WTC11 (cell line): ENCODE measurements around the gene ACTMAP. TPM values are rescaled to one million over a fixed set of nuclear protein-coding genes. Genes with fewer than 3 reads are reported as not detected.

Experiments
- ATAC-seq: fragments of 200-7000 bp; cut with Tn5 transposase; 2 replicates; pipeline ENCODE4 v1.10.0; 2021; ENCODE audit warnings: mild to moderate bottlenecking, moderate library complexity
- CTCF ChIA-PET: fragments of 300-600 bp; sonication (Branson Sonifier 250); formaldehyde crosslinking; loops from one replicate; lab custom pipeline; 2021; ENCODE audit warnings: antibody characterized with exemption; lab: Charles Lee
- POLR2A ChIA-PET: fragments of 350-600 bp; sonication (Branson Sonifier 250); formaldehyde crosslinking; loops from one replicate; lab custom pipeline; 2021; ENCODE audit warnings: antibody characterized with exemption; lab: Charles Lee
- DNase-seq: peaks from one replicate; pipeline ENCODE4 v3.0.0; 2021; ENCODE audit warnings: low spot score
- H3K27ac Mint-ChIP-seq: 2 replicates; pipeline ENCODE4 v1.8.0; 2021; ENCODE audit warnings: mixed read lengths
- H3K27me3 Mint-ChIP-seq: 2 replicates; pipeline ENCODE4 v1.8.0; 2021; ENCODE audit warnings: low read depth, mild to moderate bottlenecking, moderate library complexity, mixed read lengths
- H3K36me3 Mint-ChIP-seq: 2 replicates; pipeline ENCODE4 v1.8.0; 2021; ENCODE audit warnings: mixed read lengths
- H3K4me1 Mint-ChIP-seq: 2 replicates; pipeline ENCODE4 v1.8.0; 2022; ENCODE audit warnings: mixed read lengths
- H3K4me3 Mint-ChIP-seq: 2 replicates; pipeline ENCODE4 v1.8.0; 2021; ENCODE audit warnings: mild to moderate bottlenecking, moderate library complexity, mixed read lengths
- H3K9me3 Mint-ChIP-seq: 2 replicates; pipeline ENCODE4 v1.8.0; 2021; ENCODE audit warnings: mixed read lengths
- ARID4B ChIP-seq: sonication (generic); formaldehyde crosslinking; IDR thresholded peaks from 2 replicates; pipeline ENCODE4 v1.8.0; 2023; ENCODE audit warnings: missing genetic modification reagents, mild to moderate bottlenecking, borderline replicate concordance
- ATF2 ChIP-seq: sonication (generic); formaldehyde crosslinking; IDR thresholded peaks from 2 replicates; pipeline ENCODE4 v1.8.1; 2022; ENCODE audit warnings: low read depth, missing genetic modification reagents, borderline replicate concordance
- ATF6 ChIP-seq: sonication (generic); formaldehyde crosslinking; IDR thresholded peaks from 2 replicates; pipeline ENCODE4 v1.8.1; 2023; ENCODE audit warnings: mild to moderate bottlenecking, missing genetic modification reagents
- CBFB ChIP-seq: sonication (generic); formaldehyde crosslinking; IDR thresholded peaks from 2 replicates; pipeline ENCODE4 v1.8.1; 2022; ENCODE audit warnings: mild to moderate bottlenecking, low read depth, missing genetic modification reagents
- FOXK1 ChIP-seq: sonication (generic); formaldehyde crosslinking; IDR thresholded peaks from 2 replicates; pipeline ENCODE4 v1.8.0; 2022; ENCODE audit warnings: mild to moderate bottlenecking, moderate library complexity, missing genetic modification reagents
- KAT7 ChIP-seq: sonication (generic); formaldehyde crosslinking; IDR thresholded peaks from 2 replicates; pipeline ENCODE4 v1.8.1; 2023; ENCODE audit warnings: missing genetic modification reagents, mild to moderate bottlenecking, borderline replicate concordance
- MAX ChIP-seq: sonication (generic); formaldehyde crosslinking; IDR thresholded peaks from 2 replicates; pipeline ENCODE4 v1.8.0; 2022; ENCODE audit warnings: mild to moderate bottlenecking, missing genetic modification reagents
- PREB ChIP-seq: sonication (generic); formaldehyde crosslinking; IDR thresholded peaks from 2 replicates; pipeline ENCODE4 v1.8.1; 2022; ENCODE audit warnings: mild to moderate bottlenecking, missing genetic modification reagents, moderate library complexity, borderline replicate concordance
- PRRX2 ChIP-seq: fragments of 250-450 bp; sonication (Bioruptor Pico); IDR thresholded peaks from 2 replicates; pipeline ENCODE4 v1.8.0; 2021; ENCODE audit warnings: mild to moderate bottlenecking
- RELA ChIP-seq: sonication (generic); formaldehyde crosslinking; IDR thresholded peaks from 2 replicates; pipeline ENCODE4 v1.8.1; 2022; ENCODE audit warnings: missing genetic modification reagents, mild to moderate bottlenecking, borderline replicate concordance
- SMAD3 ChIP-seq: sonication (generic); formaldehyde crosslinking; IDR thresholded peaks from 2 replicates; pipeline ENCODE4 v1.8.0; 2022; ENCODE audit warnings: missing genetic modification reagents, mild to moderate bottlenecking, borderline replicate concordance
- SMAD4 ChIP-seq: sonication (generic); formaldehyde crosslinking; IDR thresholded peaks from 2 replicates; pipeline ENCODE4 v1.8.0; 2022; ENCODE audit warnings: mild to moderate bottlenecking, missing genetic modification reagents
- TEAD4 ChIP-seq: sonication (generic); formaldehyde crosslinking; IDR thresholded peaks from 2 replicates; pipeline ENCODE4 v1.8.0; 2022; ENCODE audit warnings: mild to moderate bottlenecking, missing genetic modification reagents
- USF1 ChIP-seq: sonication (generic); formaldehyde crosslinking; IDR thresholded peaks from 2 replicates; pipeline ENCODE4 v1.8.0; 2022; ENCODE audit warnings: mild to moderate bottlenecking, missing genetic modification reagents
- ZNF416 ChIP-seq: fragments of 250-450 bp; sonication (Bioruptor Pico); IDR thresholded peaks from 2 replicates; pipeline ENCODE4 v1.9.0; 2021; ENCODE audit warnings: mild to moderate bottlenecking, inconsistent platforms
- ZNF425 ChIP-seq: fragments of 250-450 bp; sonication (Bioruptor Pico); conservative IDR thresholded peaks from 2 replicates; pipeline ENCODE4 v1.9.0; 2021; ENCODE audit warnings: mild to moderate bottlenecking
- ZNF512 ChIP-seq: sonication (generic); formaldehyde crosslinking; IDR thresholded peaks from 2 replicates; pipeline ENCODE4 v1.8.1; 2022; ENCODE audit warnings: missing genetic modification reagents, borderline replicate concordance
- total RNA-seq: library from RNA; stranded (reverse); gene quantifications from 3 replicates; pipeline ENCODE4 v1.2.3, GENCODE V29; 2021

The ACTMAP gene
- total RNA-seq, 1 experiment from 2014 or later, result 29.6 TPM

- ChIA-PET POLR2A (interaction anchor here (0.7 kb wide), 1 partner anchor 23 kb away, joined by 4 read pairs; no protein-coding TSS in a partner anchor), CTCF (no interaction called here)
- peaks cover 4% of the 10 kb centered on the region; the same call in 1 of the 2 replicates for H3K9me3 Mint-ChIP-seq
- ATAC-seq (no peak), DNase-seq (no peak)
- no peak overlapping the region for H3K4me3 Mint-ChIP-seq
- peaks cover 12% of the 10 kb centered on the region for H3K4me1 Mint-ChIP-seq
- H3K27ac Mint-ChIP-seq, result no peak overlapping the region
- no peak for TF ChIP-seq ATF6
- no peak for TF ChIP-seq ZNF425 (CRISPR knock-in tag)
- no peak for TF ChIP-seq FOXK1 (CRISPR knock-in tag)
- no peak for TF ChIP-seq ZNF416
- TF ChIP-seq USF1 (CRISPR knock-in tag), result no peak
- no peak for TF ChIP-seq KAT7 (CRISPR knock-in tag)
- no peak for TF ChIP-seq RELA (CRISPR knock-in tag)
- TF ChIP-seq MAX (CRISPR knock-in tag), result no peak
- TF ChIP-seq, all 79 proteins: peak for 0
- no peaks in the 10 kb centered on the region for H3K27me3 Mint-ChIP-seq
- peaks cover 35% of the 10 kb centered on the region for H3K36me3 Mint-ChIP-seq
Observed at GRCh38 chr19:40724315-40724714, 26.0 kb downstream of the ACTMAP start.

- peaks cover 35% of the 10 kb centered on the region for H3K36me3 Mint-ChIP-seq
- ChIA-PET CTCF (no interaction called here), POLR2A (no interaction called here)
- DNase-seq, result no peak
- no peak overlapping the region for H3K27ac Mint-ChIP-seq
- no peak overlapping the region for H3K4me3 Mint-ChIP-seq
- peaks cover 4% of the 10 kb centered on the region; the same call in 1 of the 2 replicates for H3K9me3 Mint-ChIP-seq
- no peaks in the 10 kb centered on the region for H3K27me3 Mint-ChIP-seq
- peaks cover 15% of the 10 kb centered on the region for H3K4me1 Mint-ChIP-seq
- no peak for ATAC-seq
- TF ChIP-seq PREB (CRISPR knock-in tag), result no peak
- no peak for TF ChIP-seq SMAD3 (CRISPR knock-in tag)
- TF ChIP-seq TEAD4 (CRISPR knock-in tag), result no peak
- TF ChIP-seq CBFB (CRISPR knock-in tag), result no peak
- no peak for TF ChIP-seq ATF6
- TF ChIP-seq ZNF512, result no peak
- no peak for TF ChIP-seq ARID4B (CRISPR knock-in tag)
- no peak for TF ChIP-seq SMAD4 (CRISPR knock-in tag)
- TF ChIP-seq PRRX2 (CRISPR knock-in tag), result no peak
- no peak for TF ChIP-seq RELA (CRISPR knock-in tag)
- TF ChIP-seq ATF2 (CRISPR knock-in tag), result no peak
Observed at GRCh38 chr19:40723661-40724254, 26.5 kb downstream of the ACTMAP start.
